HepG2 (cell line): Measurements from ENCODE around the gene SNU13. TPM values are rescaled to one million over a fixed set of nuclear protein-coding genes. Genes with fewer than 3 reads are reported as not detected.

ENCODE experiments used
- ARID4A ChIP-seq: sonication (generic); formaldehyde crosslinking; IDR thresholded peaks from 2 replicates; pipeline ENCODE4 v1.5.0; 2020; ENCODE audit warnings: mild to moderate bottlenecking, missing genetic modification reagents, borderline replicate concordance
- ATF5 ChIP-seq: sonication (generic); formaldehyde crosslinking; IDR thresholded peaks from 2 replicates; pipeline ENCODE4 v1.4.0; 2020; ENCODE audit warnings: mild to moderate bottlenecking, low read depth, missing genetic modification reagents
- BCLAF1 ChIP-seq: fragments of 450-650 bp; IDR thresholded peaks from 2 replicates; pipeline ENCODE4 v1.6.1; 2017; ENCODE audit warnings: mild to moderate bottlenecking
- CREB3 ChIP-seq: sonication (generic); formaldehyde crosslinking; IDR thresholded peaks from 2 replicates; pipeline ENCODE4 v1.5.0; 2020; ENCODE audit warnings: missing genetic modification reagents
- MAFF ChIP-seq: IDR thresholded peaks from 2 replicates; pipeline ENCODE4 v1.6.1; 2011; ENCODE audit warnings: low read depth, low read length, improper control_type of control experiment
- SRY ChIP-seq: sonication (generic); formaldehyde crosslinking; IDR thresholded peaks from 2 replicates; pipeline ENCODE4 v1.8.0; 2022; ENCODE audit warnings: mild to moderate bottlenecking, missing genetic modification reagents
- TFDP2 ChIP-seq: sonication (generic); formaldehyde crosslinking; IDR thresholded peaks from 2 replicates; pipeline ENCODE4 v1.4.0; 2020; ENCODE audit warnings: missing genetic modification reagents
- THAP8 ChIP-seq: sonication (generic); formaldehyde crosslinking; IDR thresholded peaks from 2 replicates; pipeline ENCODE4 v1.5.1; 2020; ENCODE audit warnings: missing genetic modification reagents, mild to moderate bottlenecking, borderline replicate concordance
- ZNF136 ChIP-seq: sonication (generic); formaldehyde crosslinking; IDR thresholded peaks from 2 replicates; pipeline ENCODE4 v1.8.1; 2022; ENCODE audit warnings: low read depth, mild to moderate bottlenecking, moderate library complexity, missing genetic modification reagents
- ZNF292 ChIP-seq: sonication (generic); formaldehyde crosslinking; IDR thresholded peaks from 2 replicates; pipeline ENCODE4 v1.8.1; 2022; ENCODE audit warnings: mild to moderate bottlenecking, low read depth, missing genetic modification reagents, borderline replicate concordance
- ZNF431 ChIP-seq: sonication (generic); formaldehyde crosslinking; IDR thresholded peaks from 2 replicates; pipeline ENCODE4 v1.9.0; 2022; ENCODE audit warnings: missing genetic modification reagents, low read depth, mild to moderate bottlenecking, borderline replicate concordance
- ZNF512 ChIP-seq: sonication (generic); formaldehyde crosslinking; IDR thresholded peaks from 2 replicates; pipeline ENCODE4 v1.4.0; 2020; ENCODE audit warnings: mild to moderate bottlenecking, missing genetic modification reagents
- ZNF644 ChIP-seq: IDR thresholded peaks from 2 replicates; pipeline ENCODE4 v1.6.1; 2016; ENCODE audit warnings: low read depth
- polyA plus RNA-seq, 8 experiments: library from polyadenylated mRNA; depleted of rRNA in 3 of 8; stranded (reverse) in 7 of 8; unstranded in 1 of 8; fragments of >200 nt; fragmentation: Illumina TruSeq in 4 of 8; extraction: Trizol in 4 of 8; gene quantifications; 2 replicates each; pipeline versions ENCODE4 v1.2.1 to v1.2.3, GENCODE V29; 2011 to 2016; ENCODE audit warnings: low read depth in 4 of 8, missing spikeins in 1 of 8, mixed read lengths in 1 of 8; ENCODE audit not compliant: insufficient read depth in 1 of 8
- total RNA-seq, 5 experiments: library from RNA; depleted of rRNA; stranded (reverse); fragments of >200 nt; fragmentation: Illumina TruSeq; extraction: Trizol; gene quantifications; 2 replicates each; pipeline ENCODE4 v1.2.3, GENCODE V29; 2016; ENCODE audit warnings: low read depth in 1 of 5

The SNU13 gene
- total and polyA plus RNA-seq, 2 of the 13 experiments (the other 11 are each of a cell fraction or from before 2014, with no cell fraction given) = 203 to 287 TPM

GRCh38 chr22:41688365-41689211 is at the start of gene SNU13 (continued):
- TF ChIP-seq ZNF431 (CRISPR knock-in tag) = peak; percentile 66
- TF ChIP-seq ARID4A (CRISPR knock-in tag) = peak; percentile 95
- TF ChIP-seq ZNF644 (CRISPR knock-in tag) = no peak
- no peak for TF ChIP-seq BCLAF1
- TF ChIP-seq TFDP2 (CRISPR knock-in tag) = peak; percentile 89
- 0 out of 2 replicates have a peak, but pooled peaks have one; percentile 41 for TF ChIP-seq CREB3
- TF ChIP-seq THAP8 (CRISPR knock-in tag) = 0 out of 2 replicates have a peak, but pooled peaks have one; percentile 40
- TF ChIP-seq ZNF512 (CRISPR knock-in tag) = no peak
- peak; percentile 68; the same call in 1 of the 2 replicates for TF ChIP-seq MAFF
- TF ChIP-seq ZNF292 (CRISPR knock-in tag) = peak; percentile 56; the same call in 1 of the 2 replicates
- TF ChIP-seq ZNF136 (CRISPR knock-in tag) = no peak
- TF ChIP-seq SRY (CRISPR knock-in tag) = no peak; the same call in 1 of the 2 replicates
- TF ChIP-seq ATF5 (CRISPR knock-in tag) = no peak
